Karpas-422 (cell line): ENCODE results near the gene SPAG9. TPM values are rescaled to one million over a fixed set of nuclear protein-coding genes. Genes with fewer than 3 reads are reported as not detected.

Source experiments
- DNase-seq: peaks from one replicate; pipeline ENCODE4 v3.0.0-alpha.2; 2015
- H2AFZ ChIP-seq: fragments of 200-600 bp; sonication (generic); 2 replicates; pipeline ENCODE4 v1.6.1; 2014; ENCODE audit warnings: antibody characterized with exemption, low read length, mixed read lengths
- H3K27ac ChIP-seq: fragments of 200-600 bp; sonication (generic); 2 replicates; pipeline ENCODE4 v1.5.1; 2014; ENCODE audit warnings: mild to moderate bottlenecking, low read length, moderate library complexity
- H3K27me3 ChIP-seq: fragments of 200-600 bp; sonication (generic); 2 replicates; pipeline ENCODE4 v1.6.1; 2014; ENCODE audit warnings: low read length, mixed read lengths
- H3K36me3 ChIP-seq: fragments of 200-600 bp; sonication (generic); 2 replicates; pipeline ENCODE4 v1.6.1; 2014; ENCODE audit warnings: low read length, mixed read lengths; ENCODE audit not compliant: insufficient read depth
- H3K4me1 ChIP-seq: fragments of 200-600 bp; sonication (generic); 2 replicates; pipeline ENCODE4 v1.6.1; 2014; ENCODE audit warnings: mild to moderate bottlenecking, low read length, mixed read lengths
- H3K4me2 ChIP-seq: fragments of 200-600 bp; sonication (generic); 2 replicates; pipeline ENCODE4 v1.6.1; 2014; ENCODE audit warnings: low read length, low read depth, mild to moderate bottlenecking; ENCODE audit not compliant: poor library complexity, severe bottlenecking
- H3K4me3 ChIP-seq: fragments of 200-600 bp; sonication (generic); 2 replicates; pipeline ENCODE4 v1.5.1; 2014; ENCODE audit warnings: mild to moderate bottlenecking, antibody characterized with exemption, low read length, mixed read lengths
- H3K79me2 ChIP-seq: fragments of 200-600 bp; sonication (generic); 2 replicates; pipeline ENCODE4 v1.6.1; 2014; ENCODE audit warnings: mild to moderate bottlenecking, low read length, mixed read lengths
- H3K9ac ChIP-seq: fragments of 200-600 bp; sonication (generic); 2 replicates; pipeline ENCODE4 v1.6.0; 2014; ENCODE audit warnings: low read length
- H3K9me2 ChIP-seq: fragments of 200-600 bp; sonication (generic), shearing (Covaris generic); replicated peaks from 2 replicates; pipeline ENCODE4 v1.6.0; 2014; ENCODE audit warnings: mild to moderate bottlenecking, low read length, moderate library complexity; ENCODE audit not compliant: insufficient read depth
- H3K9me3 ChIP-seq: fragments of 300-700, 200-600 bp; sonication (generic); 2 replicates; pipeline ENCODE4 v1.6.1; 2014; ENCODE audit warnings: low read length, mixed read lengths
- H4K20me1 ChIP-seq: fragments of 200-600 bp; sonication (generic); 2 replicates; pipeline ENCODE4 v1.6.1; 2014; ENCODE audit warnings: mild to moderate bottlenecking, antibody characterized with exemption, low read length, low read depth; ENCODE audit not compliant: insufficient read depth
- total RNA-seq: library from RNA; depleted of rRNA; stranded (reverse); fragments of >200 nt; shearing (Covaris generic); gene quantifications from 2 replicates; pipeline ENCODE4 v1.2.3, GENCODE V29; 2014; ENCODE audit warnings: low replicate concordance

The SPAG9 gene
- total RNA-seq, 1 experiment from 2014 or later = 62.4 TPM

GRCh38 chr17:50956750-50957523 lies 163.7 kb downstream of the SPAG9 start:
- peaks cover 4% of the 10 kb centered on the region; the same call in 1 of the 2 replicates for H4K20me1 ChIP-seq
- H3K9ac ChIP-seq = no peak overlapping the region
- H3K4me2 ChIP-seq = no peak overlapping the region
- H3K4me1 ChIP-seq = no peaks in the 10 kb centered on the region
- no peaks in the 10 kb centered on the region for H3K27me3 ChIP-seq
- no peak overlapping the region for H3K27ac ChIP-seq
- H3K79me2 ChIP-seq = no peaks in the 10 kb centered on the region
- no peak overlapping the region for H2AFZ ChIP-seq
- no peak overlapping the region for H3K4me3 ChIP-seq
- H3K9me3 ChIP-seq = no peaks in the 10 kb centered on the region
- peak; percentile 79 for DNase-seq
- H3K36me3 ChIP-seq = no peaks in the 10 kb centered on the region
- H3K9me2 ChIP-seq = no peaks in the 10 kb centered on the region

DNA sequence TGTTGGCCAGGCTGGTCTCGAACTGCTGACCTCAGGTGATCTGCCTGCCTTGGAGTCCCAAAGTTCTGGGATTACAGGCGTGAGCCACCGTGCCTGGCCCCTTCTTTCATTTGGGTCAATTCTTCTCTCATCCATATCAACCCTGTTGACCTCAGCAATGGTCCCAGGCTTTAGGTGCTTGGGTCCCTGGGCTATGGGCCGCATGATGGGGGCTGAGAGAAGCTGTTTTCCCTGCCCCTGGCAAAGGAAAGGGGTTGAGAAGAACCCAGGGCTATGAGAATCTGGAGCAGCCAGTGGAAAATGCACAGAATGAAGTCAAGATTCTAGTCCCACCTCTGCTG lies 164.3 kb downstream of the SPAG9 start:
- Histone ChIP-seq H3K4me2 (no peak overlapping the region), H3K27ac (no peak overlapping the region), H3K79me2 (no peaks in the 10 kb centered on the region), H4K20me1 (peaks cover 4% of the 10 kb centered on the region; the same call in 1 of the 2 replicates), H3K27me3 (no peaks in the 10 kb centered on the region), H3K9me3 (no peaks in the 10 kb centered on the region), H2AFZ (no peak overlapping the region), H3K9me2 (no peaks in the 10 kb centered on the region), H3K4me1 (no peaks in the 10 kb centered on the region), H3K36me3 (no peaks in the 10 kb centered on the region), H3K4me3 (no peak overlapping the region), H3K9ac (no peak overlapping the region)
- DNase-seq = no peak

DNA sequence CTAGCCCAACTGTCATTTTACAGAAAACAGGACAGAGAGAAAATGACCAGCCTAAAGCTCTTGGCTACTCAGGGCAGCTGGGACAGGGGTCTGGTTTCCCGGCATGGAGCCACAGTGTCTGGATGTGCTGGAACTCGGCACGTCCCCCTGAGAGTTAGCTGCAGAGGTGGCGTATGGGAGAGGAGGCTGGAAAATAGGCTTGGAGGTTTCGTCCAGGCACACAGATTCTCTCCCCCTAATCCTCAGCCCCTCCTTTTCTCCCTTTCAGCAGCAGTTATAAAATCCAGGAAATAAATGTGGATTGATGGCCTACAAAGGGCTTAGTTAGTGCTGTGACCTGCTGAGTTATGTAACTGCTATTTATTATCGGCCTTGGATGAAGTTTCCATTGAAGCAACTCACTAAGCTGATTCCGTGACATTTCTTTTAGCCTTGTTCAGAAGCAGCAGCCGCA lies 165.0 kb downstream of the SPAG9 start:
- Histone ChIP-seq H3K4me2 (no peak overlapping the region), H3K4me1 (peaks cover 3% of the 10 kb centered on the region), H3K79me2 (no peaks in the 10 kb centered on the region), H3K9me3 (no peaks in the 10 kb centered on the region), H3K9me2 (no peaks in the 10 kb centered on the region), H3K27ac (no peak overlapping the region), H3K36me3 (no peaks in the 10 kb centered on the region), H3K27me3 (no peaks in the 10 kb centered on the region), H3K9ac (no peak overlapping the region), H4K20me1 (peaks cover 4% of the 10 kb centered on the region; the same call in 1 of the 2 replicates), H3K4me3 (no peak overlapping the region), H2AFZ (no peak overlapping the region)
- no peak for DNase-seq

GRCh38 chr17:50955160-50955559 lies 165.5 kb downstream of the SPAG9 start:
- H3K79me2 ChIP-seq = no peaks in the 10 kb centered on the region
- DNase-seq = no peak
- no peak overlapping the region for H2AFZ ChIP-seq
- H3K9ac ChIP-seq = no peak overlapping the region
- no peaks in the 10 kb centered on the region for H3K9me2 ChIP-seq
- H3K9me3 ChIP-seq = no peaks in the 10 kb centered on the region
- H3K4me3 ChIP-seq = no peak overlapping the region
- no peak overlapping the region for H3K4me2 ChIP-seq
- no peaks in the 10 kb centered on the region for H3K36me3 ChIP-seq
- H4K20me1 ChIP-seq = peaks cover 4% of the 10 kb centered on the region; the same call in 1 of the 2 replicates
- H3K4me1 ChIP-seq = peaks cover 8% of the 10 kb centered on the region
- no peaks in the 10 kb centered on the region for H3K27me3 ChIP-seq
- H3K27ac ChIP-seq = no peak overlapping the region

- Histone ChIP-seq H3K9me3 (no peaks in the 10 kb centered on the region), H3K4me3 (no peak overlapping the region), H3K4me1 (peaks cover 10% of the 10 kb centered on the region), H3K9me2 (no peaks in the 10 kb centered on the region), H4K20me1 (peaks cover 4% of the 10 kb centered on the region; the same call in 1 of the 2 replicates), H2AFZ (no peak overlapping the region), H3K36me3 (no peaks in the 10 kb centered on the region), H3K79me2 (no peaks in the 10 kb centered on the region), H3K9ac (no peak overlapping the region), H3K27me3 (no peaks in the 10 kb centered on the region), H3K4me2 (no peak overlapping the region), H3K27ac (no peak overlapping the region)
- no peak for DNase-seq
Observed at GRCh38 chr17:50954641-50955121, 166.0 kb downstream of the SPAG9 start.

DNA sequence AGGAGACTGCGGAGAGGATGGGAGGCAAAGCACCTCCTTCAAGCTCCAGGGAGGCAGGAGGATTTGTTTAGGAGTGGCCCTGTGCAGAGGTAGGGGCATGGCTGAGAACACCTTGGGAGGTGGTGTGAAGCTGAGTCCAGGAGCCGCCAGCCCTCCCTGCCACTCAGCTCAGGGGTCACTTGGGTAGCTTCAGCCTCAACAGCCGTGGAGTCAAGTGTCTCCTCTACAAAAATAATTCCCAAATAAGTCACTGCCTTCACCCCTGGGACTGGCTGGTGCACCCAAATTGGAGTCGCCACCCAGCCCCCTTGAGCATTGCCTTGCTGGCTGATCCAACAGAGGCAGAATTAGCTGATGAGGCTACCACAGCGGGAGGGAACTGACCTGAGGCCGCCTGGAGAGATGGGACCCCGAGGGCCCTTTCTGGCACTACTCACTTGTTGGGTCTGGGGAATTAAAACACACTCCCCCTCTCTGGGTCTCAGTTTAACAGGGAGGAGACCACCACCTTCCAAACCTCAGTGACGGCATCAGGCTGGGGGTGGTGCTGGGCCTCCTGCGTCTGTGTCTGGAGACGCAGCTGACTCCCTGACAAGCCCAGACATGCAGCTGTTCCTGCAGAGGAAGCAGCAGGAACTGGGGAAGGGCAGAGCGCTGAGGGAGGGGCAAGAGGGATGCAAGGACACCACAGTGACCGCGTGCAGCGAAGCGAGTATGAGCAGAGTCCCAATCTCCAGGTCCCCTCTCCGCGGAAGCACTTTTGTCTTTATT lies 166.7 kb downstream of the SPAG9 start:
- Histone ChIP-seq H4K20me1 (peaks cover 4% of the 10 kb centered on the region; the same call in 1 of the 2 replicates), H3K27ac (no peak overlapping the region), H3K4me3 (no peak overlapping the region), H3K27me3 (no peaks in the 10 kb centered on the region), H3K9me3 (no peaks in the 10 kb centered on the region), H3K36me3 (no peaks in the 10 kb centered on the region), H3K9ac (no peak overlapping the region), H3K4me2 (no peak overlapping the region), H3K9me2 (no peaks in the 10 kb centered on the region), H3K79me2 (no peaks in the 10 kb centered on the region), H3K4me1 (peaks cover 10% of the 10 kb centered on the region), H2AFZ (no peak overlapping the region)
- no peak for DNase-seq

GRCh38 chr17:50953518-50953830 lies 167.2 kb downstream of the SPAG9 start:
- H3K4me2 ChIP-seq = no peak overlapping the region
- H3K9ac ChIP-seq = no peak overlapping the region

DNA sequence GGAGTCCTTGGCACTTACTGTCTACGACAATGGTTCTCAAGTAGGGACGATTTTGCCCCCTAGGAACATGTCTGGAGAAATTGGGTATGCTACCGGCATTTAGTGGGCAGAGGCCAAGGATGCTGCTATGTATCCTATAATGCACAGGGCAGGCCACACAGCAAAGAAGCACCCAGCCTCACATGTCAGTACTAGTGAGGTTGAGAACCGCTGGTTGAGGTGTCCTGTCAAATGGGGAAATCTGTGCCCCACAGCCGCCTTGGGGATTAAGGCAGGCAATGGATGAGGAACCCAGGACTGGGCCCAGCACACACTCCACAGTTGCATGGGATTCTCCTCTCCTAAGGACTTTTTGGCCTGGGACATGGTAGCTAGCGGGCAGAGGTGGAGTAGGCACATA lies 167.8 kb downstream of the SPAG9 start:
- H3K79me2 ChIP-seq = no peaks in the 10 kb centered on the region
- no peak overlapping the region for H3K4me3 ChIP-seq
- peaks cover 10% of the 10 kb centered on the region for H3K4me1 ChIP-seq
- no peak overlapping the region for H3K4me2 ChIP-seq
- no peaks in the 10 kb centered on the region for H3K27me3 ChIP-seq
- H4K20me1 ChIP-seq = peaks cover 4% of the 10 kb centered on the region; the same call in 1 of the 2 replicates
- DNase-seq = no peak
- no peak overlapping the region for H3K9ac ChIP-seq
- no peak overlapping the region for H3K27ac ChIP-seq
- H3K9me2 ChIP-seq = no peaks in the 10 kb centered on the region
- H2AFZ ChIP-seq = no peak overlapping the region
- no peaks in the 10 kb centered on the region for H3K36me3 ChIP-seq
- H3K9me3 ChIP-seq = no peaks in the 10 kb centered on the region

More at GRCh38 chr17:50953518-50953830, 167.2 kb downstream of the SPAG9 start:
- Histone ChIP-seq H2AFZ (no peak overlapping the region), H3K79me2 (no peaks in the 10 kb centered on the region), H3K27ac (no peak overlapping the region), H4K20me1 (peaks cover 4% of the 10 kb centered on the region; the same call in 1 of the 2 replicates), H3K9me3 (no peaks in the 10 kb centered on the region), H3K27me3 (no peaks in the 10 kb centered on the region), H3K4me3 (no peak overlapping the region), H3K4me1 (peaks cover 10% of the 10 kb centered on the region), H3K9me2 (no peaks in the 10 kb centered on the region), H3K36me3 (no peaks in the 10 kb centered on the region)
- DNase-seq = no peak
